ENCODE data around the gene COL6A5. TPM values are rescaled to one million over a fixed set of nuclear protein-coding genes. Genes with fewer than 3 reads are reported as not detected.
"Not testable (repeated sequence)": the region's sequence is repeated elsewhere in the genome, so short reads cannot be mapped to it uniquely, and the experiment has no call there.

Gene COL6A5
- total and polyA plus RNA-seq, 10 of the 15 experiments (the other 5 are each of a cell fraction or from before 2014, with no cell fraction given): 0.04 to 0.11 TPM; not detected in 8

GRCh38 chr3:130404401-130404800 lies 58.9 kb downstream of the COL6A5 start (continued):
- TF ChIP-seq, protein P1, sequence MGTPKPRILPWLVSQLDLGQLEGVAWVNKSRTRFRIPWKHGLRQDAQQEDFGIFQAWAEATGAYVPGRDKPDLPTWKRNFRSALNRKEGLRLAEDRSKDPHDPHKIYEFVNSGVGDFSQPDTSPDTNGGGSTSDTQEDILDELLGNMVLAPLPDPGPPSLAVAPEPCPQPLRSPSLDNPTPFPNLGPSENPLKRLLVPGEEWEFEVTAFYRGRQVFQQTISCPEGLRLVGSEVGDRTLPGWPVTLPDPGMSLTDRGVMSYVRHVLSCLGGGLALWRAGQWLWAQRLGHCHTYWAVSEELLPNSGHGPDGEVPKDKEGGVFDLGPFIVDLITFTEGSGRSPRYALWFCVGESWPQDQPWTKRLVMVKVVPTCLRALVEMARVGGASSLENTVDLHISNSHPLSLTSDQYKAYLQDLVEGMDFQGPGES (IDR thresholded peaks at IDR 0.05): no peak

- no peaks in the 10 kb centered on the region for H4K20me1 ChIP-seq (ENCODE audit: control insufficient read depth, insufficient read depth)
- no peak overlapping the region for H3K9ac ChIP-seq (ENCODE audit: control insufficient read depth, insufficient read depth, low read length)
- no peak overlapping the region for H2AFZ ChIP-seq (ENCODE audit: control insufficient read depth, low read depth, low read length)
- intact Hi-C loops (cut with micrococcal nuclease; ENCODE audit: unreplicated experiment) (no loop called here), in situ Hi-C loops (cut with MboI) (no loop called here)
- ChIA-PET CTCF (no interaction called here), SMC1A (ENCODE audit: uncharacterized antibody, unreplicated experiment) (no interaction called here), RAD21 (ENCODE audit: unreplicated experiment) (no interaction called here), POLR2A (no interaction called here)
- no peak overlapping the region for H3K4me3 ChIP-seq
- H3K9me3 ChIP-seq (replicated peaks; ENCODE audit: control insufficient read depth, insufficient read depth, low read length): no peaks in the 10 kb centered on the region
- BruUV-seq (replicated peaks): no TSS peak
- H3K4me2 ChIP-seq (ENCODE audit: control insufficient read depth, insufficient read depth): no peak overlapping the region
- ATAC-seq: no peak
- H3K27me3 ChIP-seq (replicated peaks in 1 of 2; ENCODE audit: control insufficient read depth in 2 of 2, insufficient read depth in 2 of 2, low read length in 1 of 2): peaks cover 0 to 3% of the 10 kb centered on the region in 2 experiments; a peak in 1 of 4 replicates
- FAIRE-seq: no peak
- no peak for DNase-seq (ENCODE audit: low read depth, low spot score)
- H3K4me1 ChIP-seq (ENCODE audit: control insufficient read depth, insufficient read depth, low read length): no peaks in the 10 kb centered on the region
- WGBS (ENCODE audit: insufficient coverage, insufficient replicate concordance, low lambda C conversion rate, missing lambda C conversion rate): 13% methylated on average over 3 of the region's 3 CpGs
- H3K36me3 ChIP-seq (ENCODE audit: control insufficient read depth in 2 of 2, insufficient read depth in 2 of 2, low read length in 1 of 2): no peaks in the 10 kb centered on the region
- no peaks in the 10 kb centered on the region for H3K79me2 ChIP-seq (ENCODE audit: control insufficient read depth, insufficient read depth, low read length)
- TF ChIP-seq NRF1 (conservative IDR thresholded peaks at IDR 0.05; ENCODE audit: low read depth, low read length) (no peak), MYB (IDR thresholded peaks at IDR 0.05; ENCODE audit: borderline replicate concordance, low read depth, low read length) (no peak), NFXL1 (IDR thresholded peaks at IDR 0.05; ENCODE audit: borderline replicate concordance) (no peak), IRF4 (IDR thresholded peaks at IDR 0.05; ENCODE audit: low read depth, low read length) (no peak), CEBPB (IDR thresholded peaks at IDR 0.05; ENCODE audit: borderline replicate concordance in 1 of 2, low read depth in 2 of 2, low read length in 2 of 2) (no peak), SREBF1 (IDR thresholded peaks at IDR 0.05; ENCODE audit: low read length) (no peak), FOXM1 (IDR thresholded peaks at IDR 0.05; ENCODE audit: low read depth, low read length) (no peak), CREM (IDR thresholded peaks at IDR 0.05; ENCODE audit: low read depth) (no peak)
- TF ChIP-seq, protein P2, sequence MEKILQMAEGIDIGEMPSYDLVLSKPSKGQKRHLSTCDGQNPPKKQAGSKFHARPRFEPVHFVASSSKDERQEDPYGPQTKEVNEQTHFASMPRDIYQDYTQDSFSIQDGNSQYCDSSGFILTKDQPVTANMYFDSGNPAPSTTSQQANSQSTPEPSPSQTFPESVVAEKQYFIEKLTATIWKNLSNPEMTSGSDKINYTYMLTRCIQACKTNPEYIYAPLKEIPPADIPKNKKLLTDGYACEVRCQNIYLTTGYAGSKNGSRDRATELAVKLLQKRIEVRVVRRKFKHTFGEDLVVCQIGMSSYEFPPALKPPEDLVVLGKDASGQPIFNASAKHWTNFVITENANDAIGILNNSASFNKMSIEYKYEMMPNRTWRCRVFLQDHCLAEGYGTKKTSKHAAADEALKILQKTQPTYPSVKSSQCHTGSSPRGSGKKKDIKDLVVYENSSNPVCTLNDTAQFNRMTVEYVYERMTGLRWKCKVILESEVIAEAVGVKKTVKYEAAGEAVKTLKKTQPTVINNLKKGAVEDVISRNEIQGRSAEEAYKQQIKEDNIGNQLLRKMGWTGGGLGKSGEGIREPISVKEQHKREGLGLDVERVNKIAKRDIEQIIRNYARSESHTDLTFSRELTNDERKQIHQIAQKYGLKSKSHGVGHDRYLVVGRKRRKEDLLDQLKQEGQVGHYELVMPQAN (conservative IDR thresholded peaks at IDR 0.05): no peak
- H3K27ac ChIP-seq (ENCODE audit: control insufficient read depth, insufficient read depth): no peak overlapping the region
Observed at GRCh38 chr3:130405956-130406355, 60.5 kb downstream of the COL6A5 start.

DNA sequence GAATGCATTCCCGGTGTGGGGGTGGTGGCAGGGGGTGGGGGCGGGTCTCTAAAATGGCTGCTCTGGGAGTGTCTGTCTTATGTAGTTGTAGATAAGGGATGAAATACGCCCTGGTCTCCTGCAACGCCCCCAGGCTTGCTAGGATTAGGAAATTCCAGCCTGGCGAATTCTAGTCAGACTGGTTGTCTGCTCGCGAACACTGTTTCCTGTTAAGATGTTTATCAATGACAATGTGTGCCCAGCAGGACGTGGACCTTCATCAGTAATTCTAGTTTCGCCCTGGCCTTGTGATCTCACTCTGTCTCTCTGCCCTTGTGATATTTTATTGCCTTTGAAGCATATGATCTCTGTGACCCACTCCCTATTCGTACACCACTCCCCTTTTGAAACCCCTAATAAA lies 62.8 kb downstream of the COL6A5 start:
- BruUV-seq (replicated peaks); H3K27me3 ChIP-seq (replicated peaks in 1 of 2; ENCODE audit: control insufficient read depth in 2 of 2, insufficient read depth in 2 of 2, low read length in 1 of 2); POLR2A ChIA-PET; SMC1A ChIA-PET (ENCODE audit: uncharacterized antibody, unreplicated experiment); CTCF ChIA-PET; H4K20me1 ChIP-seq (ENCODE audit: control insufficient read depth, insufficient read depth); H3K9ac ChIP-seq (ENCODE audit: control insufficient read depth, insufficient read depth, low read length); in situ Hi-C loops (cut with MboI); intact Hi-C loops (cut with micrococcal nuclease; ENCODE audit: unreplicated experiment); DNase-seq (ENCODE audit: low read depth, low spot score); H3K79me2 ChIP-seq (ENCODE audit: control insufficient read depth, insufficient read depth, low read length); RAD21 ChIA-PET (ENCODE audit: unreplicated experiment); ATAC-seq; H2AFZ ChIP-seq (ENCODE audit: control insufficient read depth, low read depth, low read length); H3K4me3 ChIP-seq; H3K36me3 ChIP-seq (ENCODE audit: control insufficient read depth in 2 of 2, insufficient read depth in 2 of 2, low read length in 1 of 2); H3K27ac ChIP-seq (ENCODE audit: control insufficient read depth, insufficient read depth); H3K9me3 ChIP-seq (replicated peaks; ENCODE audit: control insufficient read depth, insufficient read depth, low read length); H3K4me2 ChIP-seq (ENCODE audit: control insufficient read depth, insufficient read depth); FAIRE-seq; H3K4me1 ChIP-seq (ENCODE audit: control insufficient read depth, insufficient read depth, low read length): not testable (repeated sequence)
- 28% methylated on average over 10 of the region's 10 CpGs for WGBS (ENCODE audit: insufficient coverage, insufficient replicate concordance, low lambda C conversion rate, missing lambda C conversion rate)

All from GM12878 (cell line).